ENCODE data around the gene NAPEPLD.
"Not testable (repeated sequence)": the region's sequence is repeated elsewhere in the genome, so short reads cannot be mapped to it uniquely, and the experiment has no call there.

The NAPEPLD gene

GRCh38 chr7:103065667-103066066 lies 83.2 kb downstream of the NAPEPLD start:
- peak; percentile 10 for DNase-seq (ENCODE audit: low read depth)

GRCh38 chr7:103063895-103064294 lies 85.0 kb downstream of the NAPEPLD start:
- no peak for DNase-seq (ENCODE audit: low read depth)

- DNase-seq (ENCODE audit: low read depth) = no peak
Measured at GRCh38 chr7:103059471-103059870, 89.4 kb downstream of the NAPEPLD start.

- no peak for DNase-seq (ENCODE audit: low read depth)
Measured at GRCh38 chr7:103058122-103058521, 90.8 kb downstream of the NAPEPLD start.

GRCh38 chr7:103056006-103056405 lies 92.9 kb downstream of the NAPEPLD start:
- not testable (repeated sequence) for DNase-seq (ENCODE audit: low read depth)

GRCh38 chr7:103051519-103051918 lies 97.4 kb downstream of the NAPEPLD start:
- no peak for DNase-seq (ENCODE audit: low read depth)
